ENCODE data around the gene ZNF587. TPM values are rescaled to one million over a fixed set of nuclear protein-coding genes. Genes with fewer than 3 reads are reported as not detected.

Gene ZNF587
- total RNA-seq, 1 donor from 2014 or later: 20.0 TPM

GRCh38 chr19:57903618-57904184 is 54.0 kb downstream of the ZNF587 start:
- DNase-seq: no peak
- H3K4me3 ChIP-seq: no peak overlapping the region
- H3K27ac ChIP-seq (replicated peaks): no peak overlapping the region
- H3K27me3 ChIP-seq (ENCODE audit: low read depth): no peaks in the 10 kb centered on the region
- intact Hi-C loops (cut with micrococcal nuclease): no loop called here
- H3K9me3 ChIP-seq (replicated peaks): peaks cover 54% of the 10 kb centered on the region
- no peaks in the 10 kb centered on the region for H3K4me1 ChIP-seq
- H3K36me3 ChIP-seq: peaks cover 45% of the 10 kb centered on the region
- no peak for TF ChIP-seq CTCF (IDR thresholded peaks at IDR 0.05; ENCODE audit: borderline replicate concordance)

GRCh38 chr19:57905258-57905657 is 55.6 kb downstream of the ZNF587 start:
- TF ChIP-seq CTCF (IDR thresholded peaks at IDR 0.05; ENCODE audit: borderline replicate concordance): no peak
- no peak overlapping the region for H3K27ac ChIP-seq (replicated peaks)
- no peaks in the 10 kb centered on the region for H3K27me3 ChIP-seq (ENCODE audit: low read depth)
- no peak overlapping the region for H3K4me3 ChIP-seq
- peaks cover 63% of the 10 kb centered on the region for H3K9me3 ChIP-seq (replicated peaks)
- H3K4me1 ChIP-seq: no peaks in the 10 kb centered on the region
- H3K36me3 ChIP-seq: peaks cover 58% of the 10 kb centered on the region
- DNase-seq: no peak
- intact Hi-C loops (cut with micrococcal nuclease): no loop called here

GRCh38 chr19:57907394-57907793 is 57.7 kb downstream of the ZNF587 start:
- H3K4me1 ChIP-seq: no peaks in the 10 kb centered on the region
- TF ChIP-seq CTCF (IDR thresholded peaks at IDR 0.05; ENCODE audit: borderline replicate concordance): no peak
- H3K9me3 ChIP-seq (replicated peaks): peaks cover 77% of the 10 kb centered on the region
- H3K27me3 ChIP-seq (ENCODE audit: low read depth): no peaks in the 10 kb centered on the region
- H3K4me3 ChIP-seq: no peak overlapping the region
- DNase-seq: no peak
- no peak overlapping the region for H3K27ac ChIP-seq (replicated peaks)
- intact Hi-C loops (cut with micrococcal nuclease): no loop called here
- H3K36me3 ChIP-seq: peaks cover 69% of the 10 kb centered on the region

- DNase-seq: no peak
- no peak for TF ChIP-seq CTCF (IDR thresholded peaks at IDR 0.05; ENCODE audit: borderline replicate concordance)
- peak overlapping the region; percentile 80 for H3K4me3 ChIP-seq
- H3K36me3 ChIP-seq: peaks cover 55% of the 10 kb centered on the region
- intact Hi-C loops (cut with micrococcal nuclease): no loop called here
- no peaks in the 10 kb centered on the region for H3K27me3 ChIP-seq (ENCODE audit: low read depth)
- peaks cover 28% of the 10 kb centered on the region for H3K4me1 ChIP-seq
- H3K27ac ChIP-seq (replicated peaks): no peak overlapping the region
- H3K9me3 ChIP-seq (replicated peaks): peaks cover 44% of the 10 kb centered on the region
These were observed 64.9 kb downstream of the ZNF587 start for GRCh38 chr19:57914531-57914930.

Other genes starting within 250 kb of the ZNF587 start
- 4.7 TPM for gene ZNF530, start 250.0 kb upstream of the ZNF587 start, total RNA-seq
- 13.3 TPM for gene ZNF134, start 235.6 kb upstream of the ZNF587 start, total RNA-seq
- gene ZNF211, start 216.7 kb upstream of the ZNF587 start, total RNA-seq: 10.0 TPM
- not detected for gene ZSCAN4, start 180.9 kb upstream of the ZNF587 start, total RNA-seq
- 3.6 TPM for gene ZNF551, start 167.9 kb upstream of the ZNF587 start, total RNA-seq
- 4.8 TPM for gene ZNF154, start 140.7 kb upstream of the ZNF587 start, total RNA-seq
- 9.3 TPM for gene ZNF671, start 122.2 kb upstream of the ZNF587 start, total RNA-seq
- gene ZNF776, start 103.0 kb upstream of the ZNF587 start, total RNA-seq: 12.9 TPM
- 12.0 TPM for gene ZNF586, start 80.2 kb upstream of the ZNF587 start, total RNA-seq
- gene ZNF552, start 34.9 kb upstream of the ZNF587 start, total RNA-seq: 3.9 TPM
- gene ZNF587B, start 19.6 kb upstream of the ZNF587 start, total RNA-seq: 6.7 TPM
- gene ZNF814, start 39.2 kb downstream of the ZNF587 start, total RNA-seq: 11.2 TPM
- 10.6 TPM for gene ZNF417, start 66.7 kb downstream of the ZNF587 start, total RNA-seq
- gene ZNF418, start 85.5 kb downstream of the ZNF587 start, total RNA-seq: 10.9 TPM
- gene ZNF256, start 97.8 kb downstream of the ZNF587 start, total RNA-seq: 10.8 TPM
- gene C19orf18, start 124.7 kb downstream of the ZNF587 start, total RNA-seq: 2.1 TPM
- gene ZNF606, start 153.0 kb downstream of the ZNF587 start, total RNA-seq: 13.7 TPM
- gene ZSCAN1, start 184.2 kb downstream of the ZNF587 start, total RNA-seq: not detected
- gene ZNF135, start 209.4 kb downstream of the ZNF587 start, total RNA-seq: 3.8 TPM
- gene ZSCAN18, start 248.4 kb downstream of the ZNF587 start, total RNA-seq: 76.1 TPM